WTC11 (cell line): ENCODE data around the gene NPIPB8. TPM values are rescaled to one million over a fixed set of nuclear protein-coding genes. Genes with fewer than 3 reads are reported as not detected.
"Not testable (repeated sequence)": the region's sequence is repeated elsewhere in the genome, so short reads cannot be mapped to it uniquely, and the experiment has no call there.

ENCODE experiments used
- ATAC-seq: fragments of 200-7000 bp; cut with Tn5 transposase; 2 replicates; pipeline ENCODE4 v1.10.0; 2021; ENCODE audit warnings: mild to moderate bottlenecking, moderate library complexity
- CTCF ChIA-PET: fragments of 300-600 bp; sonication (Branson Sonifier 250); formaldehyde crosslinking; loops from one replicate; lab custom pipeline; 2021; ENCODE audit warnings: antibody characterized with exemption; lab: Charles Lee
- POLR2A ChIA-PET: fragments of 350-600 bp; sonication (Branson Sonifier 250); formaldehyde crosslinking; loops from one replicate; lab custom pipeline; 2021; ENCODE audit warnings: antibody characterized with exemption; lab: Charles Lee
- DNase-seq: peaks from one replicate; pipeline ENCODE4 v3.0.0; 2021; ENCODE audit warnings: low spot score
- H3K27ac Mint-ChIP-seq: 2 replicates; pipeline ENCODE4 v1.8.0; 2021; ENCODE audit warnings: mixed read lengths
- H3K27me3 Mint-ChIP-seq: 2 replicates; pipeline ENCODE4 v1.8.0; 2021; ENCODE audit warnings: low read depth, mild to moderate bottlenecking, moderate library complexity, mixed read lengths
- H3K36me3 Mint-ChIP-seq: 2 replicates; pipeline ENCODE4 v1.8.0; 2021; ENCODE audit warnings: mixed read lengths
- H3K4me1 Mint-ChIP-seq: 2 replicates; pipeline ENCODE4 v1.8.0; 2022; ENCODE audit warnings: mixed read lengths
- H3K4me3 Mint-ChIP-seq: 2 replicates; pipeline ENCODE4 v1.8.0; 2021; ENCODE audit warnings: mild to moderate bottlenecking, moderate library complexity, mixed read lengths
- H3K9me3 Mint-ChIP-seq: 2 replicates; pipeline ENCODE4 v1.8.0; 2021; ENCODE audit warnings: mixed read lengths
- ARID4B ChIP-seq: sonication (generic); formaldehyde crosslinking; IDR thresholded peaks from 2 replicates; pipeline ENCODE4 v1.8.0; 2023; ENCODE audit warnings: missing genetic modification reagents, mild to moderate bottlenecking, borderline replicate concordance
- CDX4 ChIP-seq: fragments of 250-450 bp; sonication (Bioruptor Pico); IDR thresholded peaks from 2 replicates; pipeline ENCODE4 v1.9.0; 2021; ENCODE audit warnings: moderate library complexity, mild to moderate bottlenecking, inconsistent platforms, borderline replicate concordance
- ESRRA ChIP-seq: sonication (generic); formaldehyde crosslinking; IDR thresholded peaks from 2 replicates; pipeline ENCODE4 v1.8.1; 2022; ENCODE audit warnings: mild to moderate bottlenecking, missing genetic modification reagents, borderline replicate concordance
- FOXJ3 ChIP-seq: sonication (generic); formaldehyde crosslinking; IDR thresholded peaks from 2 replicates; pipeline ENCODE4 v1.9.0; 2021; ENCODE audit warnings: missing genetic modification reagents, mild to moderate bottlenecking, borderline replicate concordance
- NR1H2 ChIP-seq: sonication (generic); formaldehyde crosslinking; IDR thresholded peaks from 2 replicates; pipeline ENCODE4 v1.9.0; 2021; ENCODE audit warnings: mild to moderate bottlenecking, moderate library complexity, missing genetic modification reagents
- PRRX2 ChIP-seq: fragments of 250-450 bp; sonication (Bioruptor Pico); IDR thresholded peaks from 2 replicates; pipeline ENCODE4 v1.8.0; 2021; ENCODE audit warnings: mild to moderate bottlenecking
- RORB ChIP-seq: fragments of 250-450 bp; sonication (Bioruptor Pico); IDR thresholded peaks from 2 replicates; pipeline ENCODE4 v1.9.0; 2021; ENCODE audit warnings: mild to moderate bottlenecking
- SP1 ChIP-seq: sonication (generic); formaldehyde crosslinking; conservative IDR thresholded peaks from 2 replicates; pipeline ENCODE4 v1.8.1; 2022; ENCODE audit warnings: missing genetic modification reagents
- ZNF232 ChIP-seq: sonication (generic); formaldehyde crosslinking; IDR thresholded peaks from 2 replicates; pipeline ENCODE4 v1.8.0; 2022; ENCODE audit warnings: mild to moderate bottlenecking, missing genetic modification reagents
- total RNA-seq: library from RNA; stranded (reverse); gene quantifications from 3 replicates; pipeline ENCODE4 v1.2.3, GENCODE V29; 2021

NPIPB8 gene
- total RNA-seq, 1 experiment from 2014 or later, result 1.3 TPM

- TF ChIP-seq FOXJ3 (no peak), NR1H2 (CRISPR knock-in tag) (no peak), ESRRA (no peak), RORB (CRISPR knock-in tag) (no peak), ZNF232 (CRISPR knock-in tag) (no peak), CDX4 (CRISPR knock-in tag) (no peak), PRRX2 (no peak)
- TF ChIP-seq, all 79 proteins: peak for 0
Measured at GRCh38 chr16:28596115-28596630, 41.7 kb upstream of the NPIPB8 start (continued).

GRCh38 chr16:28596840-28597691 is 40.8 kb upstream of the NPIPB8 start, which contains the start of gene SULT1A2:
Gene SULT1A2 (minus strand): TSS chr16:28597050. CDS start chr16:28595930, 1,120 bp downstream.
- peak within 1 kb of the TSS; percentile 12; the same call in 1 of the 2 replicates for H3K4me3 Mint-ChIP-seq
- CTCF ChIA-PET, result interaction anchor here (0.9 to 2.2 kb wide), 8 partner anchors 13 to 81 kb away, joined by 3 to 9 read pairs (median 3); partner anchors contain the start of genes SGF29 and SULT1A1
- peak; percentile 11; the same call in 1 of the 2 replicates for ATAC-seq

GRCh38 chr16:28597692-28598261 is 40.1 kb upstream of the NPIPB8 start:
- peak; percentile 66 for DNase-seq
- H3K9me3 Mint-ChIP-seq, result no peaks in the 10 kb centered on the region
- H3K27ac Mint-ChIP-seq, result 0 out of 2 replicates have a peak overlapping the region, but pooled peaks have one; percentile 15
- H3K27me3 Mint-ChIP-seq, result no peaks in the 10 kb centered on the region
- H3K4me1 Mint-ChIP-seq, result peaks cover 19% of the 10 kb centered on the region
- no peak overlapping the region for H3K4me3 Mint-ChIP-seq
- POLR2A ChIA-PET, result no interaction called here
- ATAC-seq, result peak; percentile 71
- no peak for TF ChIP-seq SP1
- TF ChIP-seq, all 79 proteins: peak for 0
- CTCF ChIA-PET, result interaction anchor here (0.9 to 2.2 kb wide), 7 partner anchors 12 to 82 kb away, joined by 3 to 9 read pairs (median 3); partner anchors contain the start of genes SGF29 and SULT1A1
- no peaks in the 10 kb centered on the region for H3K36me3 Mint-ChIP-seq

More at GRCh38 chr16:28596840-28597691, 40.8 kb upstream of the NPIPB8 start, which contains the start of gene SULT1A2:
- DNase-seq, result peak; percentile 34
- Mint-ChIP-seq H3K9me3 (no peaks in the 10 kb centered on the region), H3K27ac (peak within 1 kb of the TSS; percentile 45; the same call in 1 of the 2 replicates), H3K4me1 (peaks cover 19% of the 10 kb centered on the region), H3K36me3 (no peaks in the 10 kb centered on the region), H3K27me3 (no peaks in the 10 kb centered on the region)
- POLR2A ChIA-PET, result interaction anchor here (0.5 to 0.7 kb wide), 2 partner anchors 39 to 113 kb away, joined by 4 read pairs; no protein-coding TSS in a partner anchor
- no peak for TF ChIP-seq ARID4B (CRISPR knock-in tag)

GRCh38 chr16:28599377-28600285 is 38.2 kb upstream of the NPIPB8 start:
- H3K36me3 Mint-ChIP-seq, H3K9me3 Mint-ChIP-seq, H3K4me3 Mint-ChIP-seq, H3K27ac Mint-ChIP-seq, DNase-seq, POLR2A ChIA-PET, H3K27me3 Mint-ChIP-seq, CTCF ChIA-PET: not testable (repeated sequence)
- ATAC-seq, result peak; percentile 55
- H3K4me1 Mint-ChIP-seq, result peaks cover 19% of the 10 kb centered on the region

- POLR2A ChIA-PET, H3K27ac Mint-ChIP-seq, DNase-seq, CTCF ChIA-PET, H3K9me3 Mint-ChIP-seq, H3K27me3 Mint-ChIP-seq, H3K36me3 Mint-ChIP-seq: not testable (repeated sequence)
- peak; percentile 45 for ATAC-seq
- Mint-ChIP-seq H3K4me3 (peak overlapping the region; percentile 49; the same call in 1 of the 2 replicates), H3K4me1 (peaks cover 19% of the 10 kb centered on the region)
Measured at GRCh38 chr16:28600965-28601364, 36.9 kb upstream of the NPIPB8 start.

GRCh38 chr16:28601589-28601988 is 36.3 kb upstream of the NPIPB8 start:
- DNase-seq, CTCF ChIA-PET, POLR2A ChIA-PET, H3K27me3 Mint-ChIP-seq, H3K36me3 Mint-ChIP-seq, ATAC-seq, H3K27ac Mint-ChIP-seq, H3K9me3 Mint-ChIP-seq: not testable (repeated sequence)
- Mint-ChIP-seq H3K4me3 (peak overlapping the region; percentile 47), H3K4me1 (peaks cover 16% of the 10 kb centered on the region)

GRCh38 chr16:28602062-28602461 is 35.8 kb upstream of the NPIPB8 start:
- ATAC-seq, CTCF ChIA-PET, DNase-seq, H3K9me3 Mint-ChIP-seq, H3K36me3 Mint-ChIP-seq, H3K27me3 Mint-ChIP-seq, POLR2A ChIA-PET, H3K27ac Mint-ChIP-seq, H3K4me3 Mint-ChIP-seq: not testable (repeated sequence)
- peaks cover 11% of the 10 kb centered on the region for H3K4me1 Mint-ChIP-seq
